NCI-H345 treated with DMSO at 0.1 percent for 48 hours (cell line): ENCODE data around the gene CAMTA1.

Experiments
- DNase-seq: peaks from one replicate; lab custom pipeline; 2025; ENCODE audit not compliant: unreplicated experiment; lab: John Stamatoyannopoulos, UW

The CAMTA1 gene

GRCh38 chr1:7495962-7496361 lies 710.7 kb downstream of the CAMTA1 start:
- no peak for DNase-seq

GRCh38 chr1:7497107-7497637 lies 711.9 kb downstream of the CAMTA1 start:
- no peak for DNase-seq

GRCh38 chr1:7500381-7501083 lies 715.3 kb downstream of the CAMTA1 start:
- no peak for DNase-seq

GRCh38 chr1:7501084-7501491 lies 715.8 kb downstream of the CAMTA1 start:
- no peak for DNase-seq

GRCh38 chr1:7501723-7502603 lies 716.7 kb downstream of the CAMTA1 start:
- DNase-seq, result no peak

- no peak for DNase-seq
Observed at GRCh38 chr1:7503691-7504437, 718.6 kb downstream of the CAMTA1 start.

GRCh38 chr1:7504438-7504720 lies 719.1 kb downstream of the CAMTA1 start:
- no peak for DNase-seq

DNA sequence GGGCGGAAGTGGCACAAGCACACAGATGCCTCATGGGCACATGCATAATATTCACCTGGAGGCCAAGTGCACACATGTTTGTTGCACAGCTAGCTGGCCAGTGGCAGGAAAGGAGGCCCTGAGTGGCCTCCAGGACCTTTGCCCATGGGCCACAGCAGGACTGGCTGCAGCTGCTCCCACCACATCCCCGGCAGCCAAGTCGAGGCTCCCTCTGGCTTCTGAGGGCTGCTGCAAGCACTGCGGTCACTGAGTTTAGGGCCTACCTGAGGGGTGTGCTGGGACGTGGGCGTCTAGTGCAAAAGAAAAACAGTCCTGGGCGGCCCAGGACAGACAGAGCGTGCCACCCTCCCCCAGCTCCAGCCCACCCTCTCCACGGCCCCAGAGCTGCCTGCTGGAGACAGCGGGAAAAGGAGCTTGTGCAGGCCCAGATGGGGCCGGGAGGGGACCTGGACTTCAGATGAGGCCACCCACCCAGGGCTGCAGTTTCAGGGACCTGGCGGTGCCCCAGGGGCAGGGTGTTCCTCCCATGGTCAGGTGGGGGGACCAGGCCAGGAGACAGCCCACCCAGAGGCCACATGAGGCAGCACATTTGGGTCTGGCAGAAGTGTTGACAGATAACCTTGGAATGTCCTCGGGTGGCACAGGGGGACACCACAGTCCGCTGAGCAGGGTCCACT lies 720.0 kb downstream of the CAMTA1 start:
- no peak for DNase-seq

- DNase-seq, result no peak
Observed at GRCh38 chr1:7505771-7506453, 720.7 kb downstream of the CAMTA1 start.

GRCh38 chr1:7506454-7507284 lies 721.4 kb downstream of the CAMTA1 start:
- no peak for DNase-seq

GRCh38 chr1:7507285-7508019 lies 722.2 kb downstream of the CAMTA1 start:
- no peak for DNase-seq

- DNase-seq, result no peak
Observed at GRCh38 chr1:7508052-7508933, 723.0 kb downstream of the CAMTA1 start.

DNA sequence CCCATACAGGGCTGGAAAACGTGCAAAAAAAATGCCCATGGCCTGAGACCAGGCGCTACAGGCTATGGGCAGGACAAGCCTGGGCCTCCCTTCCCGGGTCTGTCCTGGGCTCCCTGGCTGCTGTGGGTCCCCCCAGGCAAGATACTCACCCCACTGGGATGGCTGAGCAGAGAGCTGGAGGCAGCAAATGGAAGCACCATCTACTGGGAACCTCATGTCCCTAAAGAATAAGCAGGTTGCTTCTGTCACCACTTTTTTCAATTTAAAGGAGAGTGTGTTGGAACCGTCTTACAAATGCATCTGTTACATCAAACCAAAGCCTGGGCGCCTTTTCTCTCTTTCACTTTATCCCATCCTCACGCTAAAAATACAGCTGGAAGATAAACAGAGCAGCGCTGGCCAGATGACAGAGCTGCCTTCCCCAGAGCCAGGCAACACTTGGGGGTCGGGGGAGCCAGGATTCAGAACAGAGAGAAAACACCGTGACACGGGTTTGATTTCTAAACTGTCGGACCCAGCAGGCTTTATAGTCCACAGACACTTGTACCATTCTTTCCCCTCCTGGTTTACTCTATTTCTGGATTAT lies 723.8 kb downstream of the CAMTA1 start:
- no peak for DNase-seq

GRCh38 chr1:7509598-7509997 lies 724.3 kb downstream of the CAMTA1 start:
- DNase-seq, result no peak

DNA sequence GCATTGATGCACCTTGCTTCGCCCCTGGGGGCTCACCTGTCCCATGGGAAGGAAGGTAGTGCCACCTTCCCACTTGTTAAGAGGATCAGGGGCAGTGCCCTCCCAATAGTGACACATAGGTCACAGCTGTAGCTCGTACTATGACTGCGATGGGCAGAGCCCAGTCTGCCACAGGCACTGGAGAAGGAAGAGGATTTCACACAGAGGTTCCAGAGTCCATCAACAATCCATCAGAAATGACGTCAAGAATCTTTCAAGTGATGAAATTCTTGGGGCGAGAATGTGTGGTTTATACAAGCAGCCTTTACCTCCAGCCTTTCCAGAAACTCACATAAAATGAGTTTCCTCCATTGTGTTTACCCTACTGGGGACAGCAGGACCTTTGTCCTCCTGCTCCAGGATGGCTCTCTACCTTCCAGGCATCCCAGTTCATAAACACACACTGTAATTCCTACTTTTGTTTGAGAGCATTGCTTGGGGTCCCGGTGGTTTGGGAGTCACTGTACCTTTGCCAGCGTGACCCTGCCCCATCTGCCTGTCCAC lies 725.2 kb downstream of the CAMTA1 start:
- DNase-seq, result no peak

- DNase-seq, result no peak
Observed at GRCh38 chr1:7511381-7511780, 726.1 kb downstream of the CAMTA1 start.

DNA sequence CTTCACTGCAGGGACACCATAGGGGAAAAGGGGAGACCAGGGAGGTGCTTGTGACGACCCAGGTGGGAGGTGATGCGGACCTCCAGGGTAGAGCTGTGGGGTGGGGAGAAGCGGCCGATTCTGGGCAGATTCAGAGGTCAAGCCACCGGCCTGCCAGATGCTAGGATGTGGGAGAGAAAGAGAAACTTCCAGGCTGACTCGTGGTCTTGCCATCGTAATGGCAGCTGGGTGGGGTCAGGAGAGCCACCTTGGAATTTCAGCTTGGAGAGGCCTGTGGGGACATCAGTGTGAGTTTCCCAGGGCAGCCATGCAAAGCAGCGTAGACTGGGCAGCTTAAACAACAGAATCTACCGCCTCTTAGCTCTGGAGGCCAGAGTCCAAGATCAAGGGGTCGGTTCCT lies 727.8 kb downstream of the CAMTA1 start:
- DNase-seq, result no peak
